ENCODE results near the gene HLA-DQA2. TPM values are rescaled to one million over a fixed set of nuclear protein-coding genes. Genes with fewer than 3 reads are reported as not detected.
"Not testable (repeated sequence)": the region's sequence is repeated elsewhere in the genome, so short reads cannot be mapped to it uniquely, and the experiment has no call there.

HLA-DQA2 gene
- total RNA-seq, 4 donors from 2014 or later = 0.56 to 2.4 (median 0.96) TPM; not detected in 1

DNA sequence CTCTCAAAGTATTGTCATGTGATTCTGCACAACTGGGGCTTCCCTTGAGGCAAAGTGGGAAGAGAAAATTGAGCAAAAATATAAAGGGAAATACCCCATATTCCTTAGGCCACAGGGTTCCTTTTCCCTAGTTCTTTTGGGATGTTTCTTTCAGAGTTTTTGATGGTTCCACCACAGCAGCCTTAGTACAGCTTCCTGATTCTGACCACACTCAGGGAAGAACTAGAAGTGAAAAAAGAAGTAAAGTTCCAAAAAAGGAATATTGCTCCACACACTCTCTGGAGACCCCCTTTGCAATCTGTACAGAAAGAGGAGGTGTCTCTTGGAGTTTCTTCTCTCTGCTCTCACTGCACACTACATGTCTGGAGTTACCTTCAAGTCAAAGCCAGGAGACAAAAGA is 27.9 kb upstream of the HLA-DQA2 start:
- TF ChIP-seq, protein P1, sequence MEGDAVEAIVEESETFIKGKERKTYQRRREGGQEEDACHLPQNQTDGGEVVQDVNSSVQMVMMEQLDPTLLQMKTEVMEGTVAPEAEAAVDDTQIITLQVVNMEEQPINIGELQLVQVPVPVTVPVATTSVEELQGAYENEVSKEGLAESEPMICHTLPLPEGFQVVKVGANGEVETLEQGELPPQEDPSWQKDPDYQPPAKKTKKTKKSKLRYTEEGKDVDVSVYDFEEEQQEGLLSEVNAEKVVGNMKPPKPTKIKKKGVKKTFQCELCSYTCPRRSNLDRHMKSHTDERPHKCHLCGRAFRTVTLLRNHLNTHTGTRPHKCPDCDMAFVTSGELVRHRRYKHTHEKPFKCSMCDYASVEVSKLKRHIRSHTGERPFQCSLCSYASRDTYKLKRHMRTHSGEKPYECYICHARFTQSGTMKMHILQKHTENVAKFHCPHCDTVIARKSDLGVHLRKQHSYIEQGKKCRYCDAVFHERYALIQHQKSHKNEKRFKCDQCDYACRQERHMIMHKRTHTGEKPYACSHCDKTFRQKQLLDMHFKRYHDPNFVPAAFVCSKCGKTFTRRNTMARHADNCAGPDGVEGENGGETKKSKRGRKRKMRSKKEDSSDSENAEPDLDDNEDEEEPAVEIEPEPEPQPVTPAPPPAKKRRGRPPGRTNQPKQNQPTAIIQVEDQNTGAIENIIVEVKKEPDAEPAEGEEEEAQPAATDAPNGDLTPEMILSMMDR (IDR thresholded peaks at IDR 0.05) = no peak
- DNase-seq (ENCODE audit: low spot score) (no peak), ATAC-seq (ENCODE audit: low FRiP score) (no peak)

DNA sequence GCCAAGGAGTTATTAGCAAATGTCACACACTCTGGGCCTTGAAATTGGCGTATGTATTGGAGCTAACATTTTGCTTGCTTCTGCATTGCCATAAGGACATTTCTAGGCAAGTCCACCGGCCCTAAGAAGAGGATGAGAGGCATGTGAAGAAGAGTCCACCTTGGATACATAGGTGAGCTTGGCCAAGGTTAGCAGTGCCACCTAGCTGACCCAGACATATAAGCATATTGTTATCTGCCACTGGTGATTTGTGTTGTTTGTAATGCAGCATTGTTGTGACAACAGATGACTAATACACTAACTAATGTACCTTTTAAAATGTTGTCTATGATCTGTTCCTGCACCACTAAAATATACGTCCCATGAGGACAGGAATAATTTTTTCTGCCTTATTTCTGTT is 24.8 kb upstream of the HLA-DQA2 start:
- TF ChIP-seq, protein P1 (IDR thresholded peaks at IDR 0.05) = no peak
- no peak for DNase-seq (ENCODE audit: low spot score)
- no peak for ATAC-seq (ENCODE audit: low FRiP score)

DNA sequence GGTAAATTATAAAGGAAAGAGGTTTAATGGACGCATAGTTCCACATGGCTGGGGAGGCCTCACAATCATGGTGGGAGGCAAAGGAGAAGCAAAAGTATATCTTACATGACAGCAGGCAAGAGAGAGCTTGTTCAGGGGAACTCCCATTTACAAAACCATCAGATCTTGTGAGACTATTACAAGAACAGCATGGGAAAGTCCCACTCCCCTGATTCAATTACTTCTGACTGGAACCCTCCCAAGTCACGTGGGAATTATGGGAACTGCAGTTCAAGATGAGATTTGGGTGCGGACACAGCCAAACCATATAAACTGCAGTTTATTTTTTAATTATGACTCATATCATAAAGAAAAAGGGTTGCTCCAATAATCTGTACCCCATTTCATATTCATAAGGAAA is 22.3 kb upstream of the HLA-DQA2 start:
- TF ChIP-seq, protein P1 (IDR thresholded peaks at IDR 0.05) = no peak
- DNase-seq (ENCODE audit: low spot score) (no peak), ATAC-seq (ENCODE audit: low FRiP score) (no peak)

DNA sequence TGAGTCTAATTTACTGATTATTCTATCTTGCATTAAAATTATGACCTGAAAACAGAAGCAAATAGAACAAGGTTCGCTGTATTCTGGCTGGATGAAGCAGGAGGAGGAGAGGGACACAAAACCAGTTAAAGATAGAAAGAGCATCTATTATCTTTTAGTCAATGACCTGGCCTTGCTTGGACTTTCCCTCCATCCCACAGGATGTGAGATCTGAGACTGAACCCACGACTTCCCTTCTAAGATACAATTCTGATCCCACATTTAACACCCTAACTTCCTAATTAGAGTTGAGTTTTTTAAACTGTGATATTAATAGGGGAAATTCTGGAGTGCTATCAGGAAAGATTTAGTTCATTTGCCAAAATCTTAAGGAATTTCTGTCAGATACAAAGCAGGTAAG is 3.1 kb upstream of the HLA-DQA2 start:
- DNase-seq (ENCODE audit: low spot score) (no peak), ATAC-seq (ENCODE audit: low FRiP score) (no peak)
- TF ChIP-seq, protein P1 (IDR thresholded peaks at IDR 0.05) = no peak

DNA sequence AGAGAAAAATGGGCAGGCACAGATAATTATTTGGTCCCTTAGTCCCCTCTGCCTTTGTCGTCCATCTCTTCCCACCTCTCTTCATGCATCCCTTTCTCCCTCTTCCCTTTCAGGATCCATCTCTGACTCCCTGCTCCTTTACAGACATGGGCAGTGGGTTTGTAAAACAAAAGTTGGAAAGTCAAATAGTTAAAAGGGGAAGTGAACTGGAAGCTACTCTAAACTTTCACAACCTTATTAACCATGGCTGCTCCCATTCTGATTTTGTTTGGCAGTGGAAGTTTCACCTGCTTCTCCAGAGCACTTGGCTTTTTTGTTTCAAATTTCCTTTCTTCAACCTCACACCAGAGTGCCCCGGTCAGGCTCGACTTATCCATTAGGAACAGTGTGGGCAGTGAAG is 1.2 kb downstream of the HLA-DQA2 start:
- TF ChIP-seq, protein P1 (IDR thresholded peaks at IDR 0.05) = no peak
- ATAC-seq (ENCODE audit: low FRiP score) (no peak), DNase-seq (ENCODE audit: low spot score) (no peak)

DNA sequence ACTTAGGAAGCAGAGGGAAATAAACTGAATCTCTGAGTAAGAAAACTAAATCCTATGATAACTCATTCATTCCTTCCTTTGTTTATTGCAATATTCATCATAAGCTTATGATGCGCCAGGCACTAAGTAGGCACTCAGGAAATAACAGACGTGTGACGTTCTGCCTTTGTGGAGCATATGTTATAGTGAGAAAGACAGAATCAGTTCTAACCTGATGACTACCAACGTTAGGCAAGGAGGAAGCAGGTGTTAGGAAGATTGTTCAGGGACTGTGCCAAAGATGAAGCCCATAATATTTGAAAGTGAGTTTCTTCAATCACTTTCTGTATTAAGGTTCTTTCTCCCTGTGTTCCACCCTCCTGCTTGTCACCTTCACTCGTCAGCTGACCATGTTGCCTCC is 3.6 kb downstream of the HLA-DQA2 start:
- TF ChIP-seq, protein P1 (IDR thresholded peaks at IDR 0.05) = no peak
- DNase-seq (ENCODE audit: low spot score) = no peak
- no peak for ATAC-seq (ENCODE audit: low FRiP score)

DNA sequence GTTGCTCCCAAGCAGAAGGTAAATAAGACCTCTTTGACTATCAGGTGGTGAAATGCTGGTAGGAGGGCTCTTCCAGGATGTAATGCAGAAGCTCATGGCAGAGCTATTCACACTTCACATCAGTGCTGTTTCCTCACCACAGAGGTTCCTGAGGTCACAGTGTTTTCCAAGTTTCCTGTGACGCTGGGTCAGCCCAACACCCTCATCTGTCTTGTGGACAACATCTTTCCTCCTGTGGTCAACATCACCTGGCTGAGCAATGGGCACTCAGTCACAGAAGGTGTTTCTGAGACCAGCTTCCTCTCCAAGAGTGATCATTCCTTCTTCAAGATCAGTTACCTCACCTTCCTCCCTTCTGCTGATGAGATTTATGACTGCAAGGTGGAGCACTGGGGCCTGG is 4.5 kb downstream of the HLA-DQA2 start:
- ATAC-seq (ENCODE audit: low FRiP score); DNase-seq (ENCODE audit: low spot score): not testable (repeated sequence)

DNA sequence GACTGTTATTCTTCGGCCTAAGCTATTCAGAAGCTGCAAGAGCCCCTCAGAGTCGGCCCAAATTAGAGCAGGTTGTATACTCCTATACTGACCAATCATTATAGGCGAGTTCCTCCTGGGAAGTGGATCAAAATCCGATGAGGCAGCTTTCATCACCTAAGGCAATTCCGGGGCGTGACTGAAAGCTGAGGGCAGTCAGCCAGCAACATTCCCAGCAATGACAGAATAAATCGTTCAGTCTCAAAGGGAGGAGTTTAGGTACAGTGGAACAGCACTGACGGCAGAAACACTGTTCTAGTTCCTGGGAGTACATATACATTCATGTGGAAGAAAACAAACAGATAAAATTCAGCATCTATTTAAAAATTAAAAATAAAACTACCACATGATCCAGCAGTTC is 11.4 kb downstream of the HLA-DQA2 start:
- no peak for DNase-seq (ENCODE audit: low spot score)
- ATAC-seq (ENCODE audit: low FRiP score) = no peak
- TF ChIP-seq, protein P1 (IDR thresholded peaks at IDR 0.05) = no peak

Measured in omental fat pad (tissue), 4 donors.